HEK293 (cell line): ENCODE measurements around the gene MUC2.

ENCODE experiments used
- CTCF ChIA-PET: fragments of 350-600 bp; formaldehyde crosslinking; extraction: SDS; loops from one replicate; lab custom pipeline; 2021; ENCODE audit warnings: antibody characterized with exemption; lab: Yijun Ruan, JAX
- POLR2A ChIA-PET: fragments of 300-600 bp; formaldehyde crosslinking; extraction: SDS; loops from one replicate; lab custom pipeline; 2020; ENCODE audit warnings: antibody characterized with exemption, inconsistent platforms; lab: Yijun Ruan, JAX
- H3K27ac ChIP-seq: fragments of 200-500 bp; sonication (Bioruptor generic); 2 replicates; pipeline ENCODE4 v1.5.1; 2014; ENCODE audit warnings: low read depth, low read length, control low read depth, inconsistent platforms; ENCODE audit errors: extremely low read depth
- H3K36me3 ChIP-seq, 2 experiments: fragments of 200-500 bp in 1 of 2; sonication (Bioruptor generic) in 1 of 2; 1 replicate in 1 of 2; 2 replicates in 1 of 2; pipeline ENCODE4 v1.5.1; 2014 to 2017; ENCODE audit warnings: inconsistent platforms in 2 of 2, low read length in 2 of 2; ENCODE audit not compliant: control insufficient read depth in 2 of 2, insufficient read depth in 1 of 2
- H3K4me1 ChIP-seq: fragments of 200-500 bp; sonication (Bioruptor generic); 2 replicates; pipeline ENCODE4 v1.5.1; 2014; ENCODE audit warnings: mild to moderate bottlenecking, low read length, inconsistent platforms; ENCODE audit not compliant: control insufficient read depth, insufficient read depth
- H3K4me3 ChIP-seq: 2 replicates; pipeline ENCODE4 v1.5.1; 2011; ENCODE audit warnings: low read depth, mild to moderate bottlenecking, control low read depth, low read length, moderate library complexity
- H3K9me3 ChIP-seq: fragments of 200-500 bp; sonication (Bioruptor generic); 2 replicates; pipeline ENCODE4 v1.5.1; 2014; ENCODE audit warnings: low read depth, low read length, inconsistent platforms; ENCODE audit not compliant: control insufficient read depth, insufficient read depth
- EGR2 ChIP-seq: fragments of 450-650 bp; formaldehyde crosslinking; IDR thresholded peaks from 2 replicates; pipeline ENCODE4 v1.5.1; 2016; ENCODE audit warnings: low read depth, missing biosample characterization, missing genetic modification characterization
- GLI2 ChIP-seq: fragments of 450-650 bp; formaldehyde crosslinking; IDR thresholded peaks from 2 replicates; pipeline ENCODE4; 2017; ENCODE audit warnings: missing biosample characterization, missing genetic modification characterization, low read depth, borderline replicate concordance
- GLIS1 ChIP-seq: fragments of 450-650 bp; formaldehyde crosslinking; IDR thresholded peaks from 2 replicates; pipeline ENCODE4 v1.5.1; 2016; ENCODE audit warnings: missing biosample characterization, missing genetic modification characterization
- GLIS2 ChIP-seq: fragments of 450-650 bp; formaldehyde crosslinking; IDR thresholded peaks from 2 replicates; pipeline ENCODE4 v1.5.1; 2016; ENCODE audit warnings: missing biosample characterization, missing genetic modification characterization
- OSR2 ChIP-seq: fragments of 450-650 bp; formaldehyde crosslinking; IDR thresholded peaks from 2 replicates; pipeline ENCODE4 v1.5.1; 2016; ENCODE audit warnings: missing biosample characterization, missing genetic modification characterization
- PATZ1 ChIP-seq: fragments of 450-650 bp; formaldehyde crosslinking; IDR thresholded peaks from 2 replicates; pipeline ENCODE4 v1.5.1; 2016; ENCODE audit warnings: missing biosample characterization, missing genetic modification characterization
- PBX3 ChIP-seq: sonication (generic); formaldehyde crosslinking; IDR thresholded peaks from 2 replicates; pipeline ENCODE4 v1.8.1; 2022; ENCODE audit warnings: mild to moderate bottlenecking, moderate library complexity, missing genetic modification reagents
- SCRT1 ChIP-seq: fragments of 450-650 bp; formaldehyde crosslinking; IDR thresholded peaks from 2 replicates; pipeline ENCODE4 v1.5.1; 2016; ENCODE audit warnings: missing biosample characterization, missing genetic modification characterization, borderline replicate concordance
- SETDB1 ChIP-seq: IDR thresholded peaks from one replicate; pipeline ENCODE4 v1.6.1; 2017; ENCODE audit warnings: mild to moderate bottlenecking, low read length, moderate library complexity, mixed read lengths; ENCODE audit not compliant: insufficient read length
- WT1 ChIP-seq: fragments of 450-650 bp; formaldehyde crosslinking; IDR thresholded peaks from 2 replicates; pipeline ENCODE4 v1.5.1; 2016; ENCODE audit warnings: missing biosample characterization, missing genetic modification characterization
- ZBTB1 ChIP-seq: fragments of 450-650 bp; formaldehyde crosslinking; IDR thresholded peaks from 2 replicates; pipeline ENCODE4 v1.5.1; 2016; ENCODE audit warnings: missing biosample characterization, missing genetic modification characterization
- ZBTB10 ChIP-seq: fragments of 450-650 bp; formaldehyde crosslinking; IDR thresholded peaks from 2 replicates; pipeline ENCODE4 v1.5.1; 2016; ENCODE audit warnings: missing biosample characterization, missing genetic modification characterization
- ZBTB8A ChIP-seq: fragments of 450-650 bp; formaldehyde crosslinking; IDR thresholded peaks from 2 replicates; pipeline ENCODE4 v1.5.1; 2016; ENCODE audit warnings: missing biosample characterization, missing genetic modification characterization
- ZFHX2 ChIP-seq: fragments of 450-650 bp; formaldehyde crosslinking; conservative IDR thresholded peaks from 2 replicates; pipeline ENCODE4 v1.5.1; 2016; ENCODE audit warnings: missing biosample characterization, missing genetic modification characterization
- ZIC2 ChIP-seq: fragments of 450-650 bp; formaldehyde crosslinking; IDR thresholded peaks from 2 replicates; pipeline ENCODE4 v1.5.1; 2016; ENCODE audit warnings: missing biosample characterization, missing genetic modification characterization
- ZNF10 ChIP-seq: fragments of 450-650 bp; formaldehyde crosslinking; IDR thresholded peaks from 2 replicates; pipeline ENCODE4 v1.5.1; 2017; ENCODE audit warnings: missing biosample characterization, missing genetic modification characterization
- ZNF239 ChIP-seq: fragments of 450-650 bp; formaldehyde crosslinking; IDR thresholded peaks from 2 replicates; pipeline ENCODE4 v1.5.1; 2016; ENCODE audit warnings: missing biosample characterization, missing genetic modification characterization
- ZNF398 ChIP-seq: fragments of 450-650 bp; formaldehyde crosslinking; IDR thresholded peaks from 2 replicates; pipeline ENCODE4 v1.5.1; 2017; ENCODE audit warnings: missing biosample characterization, missing genetic modification characterization
- ZNF423 ChIP-seq: fragments of 450-650 bp; formaldehyde crosslinking; IDR thresholded peaks from 2 replicates; pipeline ENCODE4 v1.5.1; 2016; ENCODE audit warnings: missing biosample characterization, missing genetic modification characterization
- ZNF521 ChIP-seq: fragments of 450-650 bp; formaldehyde crosslinking; IDR thresholded peaks from 2 replicates; pipeline ENCODE4 v1.5.1; 2017; ENCODE audit warnings: missing biosample characterization, mild to moderate bottlenecking, missing genetic modification characterization
- ZNF549 ChIP-seq: fragments of 450-650 bp; IDR thresholded peaks from 2 replicates; pipeline ENCODE4 v1.5.1; 2018; ENCODE audit warnings: missing biosample characterization, missing genetic modification characterization, mild to moderate bottlenecking, inconsistent platforms, moderate library complexity
- ZNF645 ChIP-seq: fragments of 450-650 bp; formaldehyde crosslinking; IDR thresholded peaks from 2 replicates; pipeline ENCODE4; 2016; ENCODE audit warnings: missing biosample characterization, missing genetic modification characterization
- ZNF843 ChIP-seq: fragments of 450-650 bp; formaldehyde crosslinking; IDR thresholded peaks from 2 replicates; pipeline ENCODE4 v1.5.1; 2016; ENCODE audit warnings: missing biosample characterization, missing genetic modification characterization

The MUC2 gene

GRCh38 chr11:1071571-1072115, 3.0 kb upstream of the MUC2 start:
- H3K4me3 ChIP-seq = no peak overlapping the region
- CTCF ChIA-PET = no interaction called here

GRCh38 chr11:1072116-1072820, 2.4 kb upstream of the MUC2 start:
- H3K9me3 ChIP-seq = no peaks in the 10 kb centered on the region
- no peaks in the 10 kb centered on the region for H3K36me3 ChIP-seq
- H3K4me3 ChIP-seq = no peak overlapping the region
- no peaks in the 10 kb centered on the region for H3K4me1 ChIP-seq
- no peak for TF ChIP-seq ZBTB10 (tag by site-specific recombination)
- no peak for TF ChIP-seq ZNF843 (tag by site-specific recombination)
- TF ChIP-seq ZFHX2 (tag by site-specific recombination) = peak; percentile 97
- 0 out of 2 replicates have a peak, but pooled peaks have one; percentile 27 for TF ChIP-seq PATZ1 (tag by site-specific recombination)
- TF ChIP-seq ZNF645 (tag by site-specific recombination) = no peak
- TF ChIP-seq ZBTB8A = no peak
- peak; percentile 57 for TF ChIP-seq ZNF398 (tag by site-specific recombination)
- TF ChIP-seq ZNF239 (tag by site-specific recombination) = no peak
- peak; percentile 68 for TF ChIP-seq ZIC2 (tag by site-specific recombination)
- TF ChIP-seq GLI2 (tag by site-specific recombination) = no peak
- TF ChIP-seq ZNF521 = no peak
- TF ChIP-seq EGR2 (tag by site-specific recombination) = peak; percentile 93
- no peak for TF ChIP-seq WT1 (tag by site-specific recombination)
- TF ChIP-seq PBX3 (CRISPR knock-in tag) = no peak
- TF ChIP-seq OSR2 (tag by site-specific recombination) = no peak
- TF ChIP-seq SETDB1 = no peak
- TF ChIP-seq GLIS2 (tag by site-specific recombination) = 0 out of 2 replicates have a peak, but pooled peaks have one; percentile 19
- TF ChIP-seq GLIS1 (tag by site-specific recombination) = peak; percentile 88
- no peak for TF ChIP-seq ZNF549 (tag by site-specific recombination)
- H3K27ac ChIP-seq = no peak overlapping the region
- ChIA-PET CTCF (no interaction called here), POLR2A (no interaction called here)

More at GRCh38 chr11:1071571-1072115, 3.0 kb upstream of the MUC2 start:
- no peaks in the 10 kb centered on the region for H3K36me3 ChIP-seq
- POLR2A ChIA-PET = no interaction called here
- TF ChIP-seq SCRT1 (tag by site-specific recombination) = no peak
- TF ChIP-seq ZFHX2 (tag by site-specific recombination) = peak; percentile 84
- TF ChIP-seq EGR2 (tag by site-specific recombination) = peak; percentile 79
- TF ChIP-seq ZNF423 (tag by site-specific recombination) = no peak
- TF ChIP-seq ZBTB1 (tag by site-specific recombination) = no peak
- TF ChIP-seq ZNF10 (tag by site-specific recombination) = 0 out of 2 replicates have a peak, but pooled peaks have one; percentile 52
- TF ChIP-seq GLIS1 (tag by site-specific recombination) = peak; percentile 80
- TF ChIP-seq, all 188 proteins: peak for 4
- H3K9me3 ChIP-seq = no peaks in the 10 kb centered on the region
- no peak overlapping the region for H3K27ac ChIP-seq
- H3K4me1 ChIP-seq = no peaks in the 10 kb centered on the region
